ENCODE results near the gene ZNF581.

Gene ZNF581

GRCh38 chr19:55648585-55649267, 5.3 kb downstream of the ZNF581 start:
- DNase-seq (ENCODE audit: low read depth) = no peak

- DNase-seq (ENCODE audit: low read depth) = no peak
Observed at GRCh38 chr19:55649268-55650125, 6.0 kb downstream of the ZNF581 start.

GRCh38 chr19:55650126-55650557, 6.7 kb downstream of the ZNF581 start:
- DNase-seq (ENCODE audit: low read depth) = no peak

- DNase-seq (ENCODE audit: low read depth) = no peak
Observed at GRCh38 chr19:55650602-55651230, 7.3 kb downstream of the ZNF581 start.

- no peak for DNase-seq (ENCODE audit: low read depth)
Observed at GRCh38 chr19:55651236-55651635, 7.8 kb downstream of the ZNF581 start.

GRCh38 chr19:55652311-55653128, 9.1 kb downstream of the ZNF581 start:
- DNase-seq (ENCODE audit: low read depth) = no peak

- DNase-seq (ENCODE audit: low read depth) = peak; percentile 97
Observed at GRCh38 chr19:55653651-55654322, 10.3 kb downstream of the ZNF581 start.

- peak; percentile 99 for DNase-seq (ENCODE audit: low read depth)
Observed at GRCh38 chr19:55654323-55654867, 10.9 kb downstream of the ZNF581 start.

GRCh38 chr19:55654868-55655647, 11.6 kb downstream of the ZNF581 start, which contains the start of gene U2AF2:
Gene U2AF2 (plus strand): TSS chr19:55655035. CDS start chr19:55655105, 70 bp downstream.
- DNase-seq (ENCODE audit: low read depth) = peak; percentile 82

- DNase-seq (ENCODE audit: low read depth) = no peak
Observed at GRCh38 chr19:55655648-55656040, 12.2 kb downstream of the ZNF581 start.

- DNase-seq (ENCODE audit: low read depth) = no peak
Observed at GRCh38 chr19:55656552-55656951, 13.1 kb downstream of the ZNF581 start.

GRCh38 chr19:55656988-55657747, 13.7 kb downstream of the ZNF581 start:
- DNase-seq (ENCODE audit: low read depth) = no peak

- no peak for DNase-seq (ENCODE audit: low read depth)
Observed at GRCh38 chr19:55658846-55659459, 15.5 kb downstream of the ZNF581 start.

GRCh38 chr19:55659822-55660221, 16.4 kb downstream of the ZNF581 start:
- DNase-seq (ENCODE audit: low read depth) = no peak

GRCh38 chr19:55660404-55660803, 17.0 kb downstream of the ZNF581 start:
- no peak for DNase-seq (ENCODE audit: low read depth)

GRCh38 chr19:55660991-55661390, 17.5 kb downstream of the ZNF581 start:
- no peak for DNase-seq (ENCODE audit: low read depth)

- no peak for DNase-seq (ENCODE audit: low read depth)
Observed at GRCh38 chr19:55661826-55662225, 18.4 kb downstream of the ZNF581 start.

- no peak for DNase-seq (ENCODE audit: low read depth)
Observed at GRCh38 chr19:55663846-55664536, 20.5 kb downstream of the ZNF581 start.
